ENCODE data around the gene RNF157.
"Not testable (repeated sequence)": the region's sequence is repeated elsewhere in the genome, so short reads cannot be mapped to it uniquely, and the experiment has no call there.

The RNF157 gene

DNA sequence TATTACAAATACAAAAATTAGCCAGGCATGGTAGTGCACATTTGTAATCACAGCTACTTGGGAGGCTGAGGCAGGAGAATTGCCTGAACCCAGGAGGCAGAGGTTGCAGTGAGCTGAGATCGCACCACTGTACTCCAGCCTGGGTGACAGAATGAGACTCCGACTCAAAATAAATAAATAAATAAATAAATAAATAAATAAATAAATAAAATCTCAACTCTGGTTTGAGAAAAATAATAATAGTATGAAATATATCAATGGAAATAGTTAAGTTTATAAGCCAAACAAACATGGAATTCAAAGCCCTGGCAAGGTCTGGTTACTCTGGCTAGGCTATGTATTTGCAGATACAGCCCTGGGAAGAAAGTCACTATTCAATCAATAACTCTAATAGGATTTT lies 53.5 kb downstream of the RNF157 start:
- not testable (repeated sequence) for DNase-seq

DNA sequence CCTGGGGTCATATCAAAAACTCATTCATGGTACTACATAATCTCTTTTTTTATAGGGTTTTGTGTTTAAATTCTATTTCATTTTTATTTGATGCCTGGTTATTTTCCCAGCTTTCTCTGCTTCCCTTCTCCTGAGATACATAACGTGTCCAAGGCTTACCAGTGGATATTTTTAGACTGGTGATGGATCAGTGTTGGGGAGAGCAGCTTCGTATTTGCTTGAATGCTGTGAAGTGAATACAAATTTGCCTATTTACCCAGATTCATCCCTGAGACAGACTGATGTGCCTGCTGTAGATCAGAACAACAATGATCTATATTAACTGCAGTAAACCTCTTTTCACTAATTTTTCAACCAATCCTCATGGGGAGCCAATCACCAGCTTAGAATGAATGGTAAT lies 56.0 kb downstream of the RNF157 start:
- DNase-seq = no peak

DNA sequence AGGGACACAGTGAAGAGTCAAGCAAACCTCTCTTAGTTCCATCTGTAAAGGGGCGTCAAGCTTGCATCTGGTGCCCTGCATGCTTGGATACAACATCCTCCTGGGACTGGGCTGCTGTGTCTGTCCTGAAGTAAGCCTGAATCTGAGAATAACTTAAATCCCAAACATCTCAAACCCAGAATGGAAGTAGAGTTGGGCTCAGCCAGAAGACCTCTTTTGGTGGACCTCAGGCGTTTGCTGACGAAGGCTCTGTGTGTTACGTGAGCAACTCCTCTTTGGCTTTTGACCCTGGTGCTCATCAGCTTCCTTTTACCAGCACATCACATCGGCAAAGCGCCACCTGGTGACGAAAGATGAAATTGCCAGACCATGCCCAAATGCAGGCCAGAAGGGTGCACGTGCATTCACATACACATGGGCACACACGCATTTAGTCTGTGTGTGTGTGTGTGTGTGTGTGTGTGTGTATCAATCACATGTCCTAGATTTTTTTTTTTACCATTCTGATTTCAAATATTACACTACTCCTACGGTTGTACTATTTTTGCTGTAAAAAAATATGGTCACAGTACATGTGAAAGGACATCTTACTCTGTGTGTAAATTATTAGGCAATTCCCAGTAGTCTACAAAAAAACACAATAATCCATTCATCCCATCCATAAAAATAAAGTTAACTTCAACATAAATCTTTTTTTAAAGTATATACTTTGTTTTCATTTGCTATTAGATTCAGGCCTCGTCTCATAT lies 58.1 kb downstream of the RNF157 start:
- peak; percentile 97 for DNase-seq

- DNase-seq = peak; percentile 68
Measured at GRCh38 chr17:76179496-76180467, 60.5 kb downstream of the RNF157 start.

DNA sequence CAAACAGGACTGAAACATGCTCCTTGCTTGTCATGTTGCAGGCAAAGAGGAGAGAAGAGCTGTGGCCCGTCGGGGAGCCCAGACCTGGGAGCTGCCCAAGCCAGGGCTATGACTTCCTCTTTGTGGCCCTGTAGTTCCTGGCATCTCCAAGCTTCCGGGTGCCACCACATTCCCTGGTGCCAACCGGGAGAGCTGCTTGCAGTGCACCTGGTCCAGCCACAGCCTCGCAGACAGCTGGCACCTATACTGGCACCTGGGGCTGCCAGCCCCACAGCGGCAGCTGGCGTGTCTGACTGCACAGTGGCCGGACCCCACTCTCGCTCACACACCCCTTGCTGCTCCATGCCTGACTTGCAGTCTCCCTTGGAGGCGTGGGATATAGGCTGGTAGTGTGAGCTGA lies 62.2 kb downstream of the RNF157 start:
- no peak for DNase-seq

DNA sequence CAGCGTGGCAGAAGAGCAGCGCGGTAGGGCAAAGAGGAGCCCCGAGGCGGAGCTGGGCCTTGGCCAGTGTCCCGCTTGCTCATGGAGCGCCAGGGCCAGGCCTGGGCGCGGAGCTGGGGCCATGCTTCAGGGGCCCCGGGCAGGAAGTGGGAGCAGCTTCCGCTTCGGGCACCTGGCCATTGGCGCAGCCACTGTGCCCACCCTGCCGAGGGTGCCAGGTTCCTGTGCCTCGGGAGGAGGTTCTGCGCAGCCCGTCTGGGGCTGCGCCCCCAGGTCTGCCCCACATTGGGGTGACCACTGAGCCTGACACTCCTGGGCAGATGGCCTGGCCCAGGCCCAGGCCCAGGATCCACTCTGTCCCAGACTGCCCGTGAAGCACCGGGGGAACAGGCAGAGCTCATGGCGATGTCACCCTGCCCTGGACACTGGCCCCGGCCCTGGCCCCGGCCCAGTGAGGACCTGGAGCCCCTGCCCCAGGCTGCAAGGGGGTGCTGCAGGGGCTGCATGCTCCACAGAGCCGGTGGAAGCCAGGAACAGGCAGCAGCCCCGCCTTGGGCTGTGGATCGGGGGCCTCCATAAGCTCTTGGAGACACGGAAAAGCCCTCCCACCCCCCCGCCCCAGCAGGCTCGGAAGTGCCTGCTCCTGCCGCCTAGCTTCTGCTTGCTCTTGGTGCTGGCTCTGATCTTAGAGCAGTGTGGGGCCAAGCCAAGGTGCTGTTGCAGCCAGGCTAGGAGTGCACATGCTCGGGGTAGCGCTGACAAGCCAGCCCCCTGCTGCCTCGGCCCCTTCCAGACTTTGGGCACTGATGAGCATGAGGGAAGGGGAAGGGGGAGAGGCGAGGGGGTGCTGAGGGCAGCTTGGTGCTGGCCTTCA lies 63.4 kb downstream of the RNF157 start:
- DNase-seq = no peak

GRCh38 chr17:76174037-76174436 lies 66.3 kb downstream of the RNF157 start:
- DNase-seq = no peak

DNA sequence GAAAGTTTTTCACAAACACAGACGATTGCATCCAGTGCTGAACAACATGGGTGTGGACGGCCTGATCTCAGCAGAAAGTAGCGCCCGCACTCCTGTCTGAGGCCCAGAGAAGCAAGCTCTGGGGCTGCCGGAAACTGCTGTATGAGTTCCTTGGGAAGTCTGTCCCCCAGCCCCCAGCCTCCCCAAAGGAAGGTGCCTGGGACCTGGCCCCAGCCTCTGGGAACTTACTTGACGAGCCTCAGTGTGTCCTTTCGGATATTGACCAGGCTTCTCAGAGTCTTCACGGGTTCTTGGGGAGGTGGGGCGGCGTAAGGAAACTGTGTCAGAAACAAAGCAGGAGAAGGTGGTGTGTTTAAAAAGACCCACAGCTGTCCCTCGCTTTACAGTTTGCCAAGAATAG lies 66.8 kb downstream of the RNF157 start:
- no peak for DNase-seq

DNA sequence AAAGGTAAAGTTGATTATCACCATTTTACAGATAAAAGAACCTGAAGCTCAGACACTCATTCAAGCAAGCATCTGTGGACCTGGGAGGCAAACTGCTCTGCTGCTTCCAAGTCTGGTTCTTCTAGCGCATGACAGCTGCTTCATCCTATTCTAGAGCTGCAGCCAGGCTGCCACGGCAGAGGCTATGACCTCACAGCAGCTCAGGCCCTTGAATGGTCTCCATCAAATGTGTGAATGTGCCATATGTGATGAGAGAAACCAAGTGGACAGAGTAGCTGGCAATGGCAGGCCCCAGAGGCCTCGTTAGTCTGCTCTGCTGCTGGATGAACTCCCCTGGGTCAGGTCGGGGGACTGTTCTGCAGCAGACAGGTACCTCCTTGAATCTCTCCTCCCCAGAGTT lies 68.6 kb downstream of the RNF157 start:
- no peak for DNase-seq

DNA sequence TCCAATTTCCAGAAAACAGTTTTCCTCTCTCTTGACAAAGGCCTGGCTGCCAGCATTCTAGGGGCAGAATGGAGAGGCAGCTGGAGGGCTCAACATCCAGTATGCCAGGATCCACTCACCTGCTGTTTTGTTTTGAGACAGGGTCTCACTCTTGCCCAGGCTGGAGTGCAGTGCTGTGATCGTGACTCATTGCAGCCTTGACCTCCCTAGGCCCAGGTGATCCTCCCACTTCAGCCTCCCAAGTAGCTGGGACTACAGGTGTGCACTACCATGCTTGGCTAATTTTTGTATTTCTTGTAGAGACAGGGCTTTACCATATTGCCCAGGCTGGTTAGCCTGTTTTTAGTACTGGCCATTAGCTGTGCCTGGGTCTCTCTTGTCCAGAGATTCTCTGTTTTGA lies 70.2 kb downstream of the RNF157 start:
- no peak for DNase-seq

- DNase-seq = no peak
Measured at GRCh38 chr17:76166906-76167305, 73.4 kb downstream of the RNF157 start.

DNA sequence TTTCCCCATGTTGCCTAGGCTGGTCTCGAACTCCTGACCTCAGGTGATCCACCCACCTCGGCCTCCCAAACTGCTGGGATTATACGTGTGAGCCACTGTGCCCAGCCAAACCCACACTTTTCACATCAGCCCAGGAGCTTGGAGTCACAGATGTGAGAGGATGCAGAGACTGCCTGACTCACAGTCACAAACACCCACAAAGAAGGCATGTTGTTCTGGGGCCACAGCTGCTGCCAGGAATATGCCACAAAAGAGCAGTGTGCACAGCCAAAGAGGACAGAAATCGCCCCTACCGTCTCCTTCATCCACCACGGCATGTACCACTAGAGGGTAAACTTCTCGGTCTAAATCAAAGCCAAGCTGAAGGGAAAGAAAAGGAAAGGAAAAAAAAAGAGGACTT lies 74.1 kb downstream of the RNF157 start:
- no peak for DNase-seq

GRCh38 chr17:76164331-76164730 lies 76.0 kb downstream of the RNF157 start:
- no peak for DNase-seq

DNA sequence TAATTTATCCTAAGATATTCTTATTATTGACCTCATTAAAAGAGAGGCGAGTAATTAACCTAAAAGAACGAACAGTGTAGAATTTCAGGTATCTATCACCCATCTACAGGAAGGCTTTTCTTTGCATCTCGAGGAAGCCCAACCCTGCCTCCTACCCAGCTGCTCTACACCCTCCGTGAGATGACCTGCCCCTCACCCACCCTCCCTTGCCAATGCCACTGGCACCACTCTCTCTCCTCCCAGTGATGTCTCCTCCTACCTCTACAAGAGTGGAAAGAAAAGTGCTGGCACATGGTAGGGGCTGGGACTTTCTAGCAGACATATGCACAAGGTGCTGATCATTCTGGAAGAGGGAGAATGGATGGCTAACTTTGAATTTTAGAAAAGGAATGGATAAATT lies 76.4 kb downstream of the RNF157 start:
- DNase-seq = no peak

- no peak for DNase-seq
Measured at GRCh38 chr17:76161619-76162266, 78.5 kb downstream of the RNF157 start.

- DNase-seq = no peak
Measured at GRCh38 chr17:76160896-76161528, 79.3 kb downstream of the RNF157 start.

GRCh38 chr17:76159157-76159556 lies 81.1 kb downstream of the RNF157 start:
- no peak for DNase-seq

DNA sequence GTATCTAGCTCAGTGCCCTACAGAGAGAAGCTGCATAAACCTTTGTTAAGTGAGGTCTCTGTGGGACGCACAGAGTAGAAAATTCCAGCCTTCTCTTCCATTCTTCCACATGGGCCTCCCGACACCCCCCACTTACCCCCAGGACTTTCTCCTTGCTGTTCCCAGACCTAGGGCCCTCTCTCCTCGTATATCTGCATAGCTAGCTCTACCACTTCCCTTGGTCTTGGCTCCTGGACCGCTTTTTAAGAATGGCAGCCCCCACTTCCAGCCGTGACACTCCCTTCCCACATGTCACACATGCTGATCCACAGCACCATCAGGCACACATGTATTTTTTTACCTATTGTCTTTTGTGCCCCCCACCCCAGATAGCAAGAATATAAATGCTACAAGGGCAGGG lies 82.5 kb downstream of the RNF157 start:
- DNase-seq = no peak

DNA sequence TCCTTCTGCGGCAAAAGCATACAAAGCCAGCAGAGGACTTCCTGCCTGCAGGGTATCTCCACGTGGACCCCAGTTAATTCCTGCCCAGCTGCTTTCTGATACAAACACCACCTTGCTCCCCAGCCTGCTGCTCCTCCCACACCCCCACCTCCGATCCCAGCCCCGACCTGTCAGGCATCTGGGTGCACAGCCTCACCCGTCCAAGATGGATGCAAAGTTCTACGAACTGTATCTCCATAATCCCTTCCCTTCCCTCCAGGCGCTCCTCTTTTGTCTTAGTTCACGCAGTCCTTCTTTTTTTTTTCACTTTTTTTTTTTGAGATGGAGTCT lies 83.7 kb downstream of the RNF157 start:
- DNase-seq = no peak

DNA sequence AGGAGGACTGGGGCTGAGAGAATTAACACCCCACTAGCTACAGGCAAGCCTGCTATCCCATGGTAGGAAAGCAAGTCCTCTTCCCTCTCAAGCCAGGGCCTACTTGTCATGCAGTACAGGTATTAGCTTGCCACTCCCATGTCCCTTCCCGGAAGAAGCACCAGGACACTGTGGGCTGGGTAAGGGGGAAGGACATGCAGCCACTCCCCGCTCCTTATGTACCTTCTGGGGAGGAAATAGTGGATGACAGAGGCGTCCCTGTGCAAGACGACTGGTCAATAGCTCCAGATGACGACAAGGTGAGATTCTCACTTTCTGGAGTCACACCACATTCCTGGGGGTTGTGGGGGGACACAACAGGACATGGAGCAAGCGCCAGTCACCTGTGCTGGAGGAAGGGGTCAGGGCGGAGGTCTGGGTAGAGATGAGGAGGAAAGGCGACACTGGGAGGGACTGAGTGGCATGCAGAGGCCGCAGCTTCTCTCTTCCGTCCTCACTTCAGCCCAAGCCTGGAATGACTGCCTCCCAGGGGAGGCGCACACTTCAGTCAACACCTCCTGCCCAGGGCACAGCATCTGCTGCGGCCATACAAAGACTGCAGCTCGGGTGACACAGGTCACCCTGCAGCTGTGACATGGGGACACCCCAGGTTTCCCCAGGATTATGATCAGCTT lies 84.2 kb downstream of the RNF157 start:
- DNase-seq = no peak
